Measurements from ENCODE around the gene C6orf132. TPM values are rescaled to one million over a fixed set of nuclear protein-coding genes. Genes with fewer than 3 reads are reported as not detected.
A peak's percentile ranks its signal among the peaks of the same experiment; 100 is the strongest.

Gene C6orf132
- total RNA-seq, 1 experiment from 2014 or later, result 66.0 TPM

DNA sequence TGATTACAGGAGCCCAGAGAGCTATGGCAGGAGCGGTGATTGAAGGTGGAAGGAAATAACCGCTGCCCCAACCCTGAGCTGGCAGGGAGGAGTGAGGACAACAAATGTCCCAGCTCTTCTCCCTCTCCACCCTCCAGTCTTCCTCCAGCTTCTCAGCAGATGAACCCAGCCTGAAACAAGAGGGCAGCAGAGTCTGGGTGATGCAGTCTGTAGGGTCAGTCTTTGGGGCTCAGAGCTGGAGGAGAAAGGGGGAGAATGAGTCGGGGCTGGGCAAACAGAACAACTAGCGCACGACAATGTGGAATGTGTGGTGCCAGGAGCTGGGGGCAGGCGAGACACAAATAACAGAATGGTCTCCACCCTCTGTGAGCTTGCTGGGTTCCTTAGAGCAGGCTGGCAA lies 26.2 kb upstream of the C6orf132 start:
- ATAC-seq (no peak), DNase-seq (peak; percentile 7)
- Histone ChIP-seq H3K27ac (ENCODE audit: low read length) (no peak overlapping the region), H3K4me3 (ENCODE audit: low read length) (no peak overlapping the region), H3K79me2 (ENCODE audit: low read length) (no peaks in the 10 kb centered on the region), H3K9ac (ENCODE audit: low read length) (no peak overlapping the region), H3F3A (ENCODE audit: low read length, unreplicated experiment) (no peaks in the 10 kb centered on the region), H3K4me1 (ENCODE audit: insufficient read depth, low read length) (peaks cover 8% of the 10 kb centered on the region), H3K4me2 (ENCODE audit: low read length) (no peak overlapping the region), H3K27me3 (ENCODE audit: low read length) (no peaks in the 10 kb centered on the region), H3K9me3 (ENCODE audit: low read length) (no peaks in the 10 kb centered on the region), H3K36me3 (ENCODE audit: low read depth, low read length) (no peaks in the 10 kb centered on the region), H3K9me2 (replicated peaks; ENCODE audit: low read length) (no peaks in the 10 kb centered on the region), H4K20me1 (ENCODE audit: low read length) (no peaks in the 10 kb centered on the region), H2AFZ (ENCODE audit: low read length) (no peak overlapping the region)
- intact Hi-C loops (cut with micrococcal nuclease), result no loop called here
- TF ChIP-seq, protein P1, sequence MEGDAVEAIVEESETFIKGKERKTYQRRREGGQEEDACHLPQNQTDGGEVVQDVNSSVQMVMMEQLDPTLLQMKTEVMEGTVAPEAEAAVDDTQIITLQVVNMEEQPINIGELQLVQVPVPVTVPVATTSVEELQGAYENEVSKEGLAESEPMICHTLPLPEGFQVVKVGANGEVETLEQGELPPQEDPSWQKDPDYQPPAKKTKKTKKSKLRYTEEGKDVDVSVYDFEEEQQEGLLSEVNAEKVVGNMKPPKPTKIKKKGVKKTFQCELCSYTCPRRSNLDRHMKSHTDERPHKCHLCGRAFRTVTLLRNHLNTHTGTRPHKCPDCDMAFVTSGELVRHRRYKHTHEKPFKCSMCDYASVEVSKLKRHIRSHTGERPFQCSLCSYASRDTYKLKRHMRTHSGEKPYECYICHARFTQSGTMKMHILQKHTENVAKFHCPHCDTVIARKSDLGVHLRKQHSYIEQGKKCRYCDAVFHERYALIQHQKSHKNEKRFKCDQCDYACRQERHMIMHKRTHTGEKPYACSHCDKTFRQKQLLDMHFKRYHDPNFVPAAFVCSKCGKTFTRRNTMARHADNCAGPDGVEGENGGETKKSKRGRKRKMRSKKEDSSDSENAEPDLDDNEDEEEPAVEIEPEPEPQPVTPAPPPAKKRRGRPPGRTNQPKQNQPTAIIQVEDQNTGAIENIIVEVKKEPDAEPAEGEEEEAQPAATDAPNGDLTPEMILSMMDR (conservative IDR thresholded peaks at IDR 0.05; ENCODE audit: low read depth, low read length), result peak; percentile 31; the same call in 1 of the 2 replicates
- TF ChIP-seq EZH2 (IDR thresholded peaks at IDR 0.05; ENCODE audit: low read length, unreplicated experiment), result no peak
- BruUV-seq (replicated peaks), result no TSS peak
- POLR2A ChIA-PET (ENCODE audit: unreplicated experiment), result no interaction called here
- CTCF ChIA-PET, result interaction anchor here (0.6 to 1.5 kb wide), 5 partner anchors 31 to 379 kb away, joined by 3 to 12 read pairs (median 3); no protein-coding TSS in a partner anchor

DNA sequence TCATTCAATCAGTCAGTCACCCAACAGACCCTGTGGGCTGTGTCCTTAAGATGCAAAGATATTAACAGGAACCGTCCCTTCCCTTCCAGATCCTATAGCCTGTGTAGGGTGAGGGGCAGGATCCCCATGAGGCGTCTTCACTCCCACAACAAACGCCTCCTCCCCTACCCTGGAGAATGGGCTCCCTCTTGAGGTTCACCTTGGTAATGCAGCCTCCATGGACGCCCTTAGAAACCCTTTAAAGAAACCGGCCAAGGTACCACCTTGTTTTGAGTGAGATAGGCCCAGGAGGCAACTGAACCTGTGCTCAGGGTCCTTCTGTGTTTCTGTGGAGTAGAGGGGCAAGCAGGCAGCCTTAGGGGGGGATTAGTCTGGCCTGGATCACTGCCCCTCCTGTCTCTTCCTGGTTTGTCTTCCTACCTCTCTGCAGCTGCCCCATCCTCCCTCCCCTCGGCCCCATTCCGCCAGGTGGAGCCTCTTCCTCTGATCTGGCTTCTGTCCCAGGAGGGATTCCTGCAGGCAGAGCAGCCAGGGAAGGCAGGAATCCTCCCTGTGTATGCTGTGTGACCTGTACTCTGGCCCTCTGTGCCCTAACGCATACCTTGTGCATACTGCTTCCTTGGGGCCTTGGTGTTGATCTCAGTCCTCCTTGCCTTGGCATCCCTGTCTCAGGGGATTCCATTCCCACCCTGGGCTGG lies 24.2 kb upstream of the C6orf132 start:
- Histone ChIP-seq H3K4me2 (ENCODE audit: low read length) (peak overlapping the region; percentile 38), H4K20me1 (ENCODE audit: low read length) (no peaks in the 10 kb centered on the region), H3F3A (ENCODE audit: low read length, unreplicated experiment) (no peaks in the 10 kb centered on the region), H3K4me1 (ENCODE audit: insufficient read depth, low read length) (peaks cover 8% of the 10 kb centered on the region), H3K36me3 (ENCODE audit: low read depth, low read length) (no peaks in the 10 kb centered on the region), H3K79me2 (ENCODE audit: low read length) (no peaks in the 10 kb centered on the region), H3K27me3 (ENCODE audit: low read length) (no peaks in the 10 kb centered on the region), H3K9ac (ENCODE audit: low read length) (no peak overlapping the region), H3K27ac (ENCODE audit: low read length) (no peak overlapping the region), H2AFZ (ENCODE audit: low read length) (peak overlapping the region; percentile 63), H3K9me3 (ENCODE audit: low read length) (no peaks in the 10 kb centered on the region), H3K4me3 (ENCODE audit: low read length) (no peak overlapping the region; the same call in 1 of the 2 replicates), H3K9me2 (replicated peaks; ENCODE audit: low read length) (no peaks in the 10 kb centered on the region)
- TF ChIP-seq EZH2phosphoT487 (IDR thresholded peaks at IDR 0.05; ENCODE audit: borderline replicate concordance, low read length) (no peak), EZH2 (IDR thresholded peaks at IDR 0.05; ENCODE audit: low read length, unreplicated experiment) (no peak)
- TF ChIP-seq, protein P1 (conservative IDR thresholded peaks at IDR 0.05; ENCODE audit: low read depth, low read length), result peak; percentile 97
- no TSS peak for BruUV-seq (replicated peaks)
- ChIA-PET POLR2A (ENCODE audit: unreplicated experiment) (interaction anchor here (0.6 kb wide), 1 partner anchor 60 kb away, joined by 3 read pairs; no protein-coding TSS in a partner anchor), CTCF (interaction anchor here (0.6 kb wide), 1 partner anchor 48 kb away, joined by 3 read pairs; no protein-coding TSS in a partner anchor)
- ATAC-seq, result peak; percentile 95
- intact Hi-C loops (cut with micrococcal nuclease), result loop anchor here (1.0 kb wide), 4 partner anchors 48 to 91 kb away; no protein-coding TSS in a partner anchor
- DNase-seq, result peak; percentile 94

DNA sequence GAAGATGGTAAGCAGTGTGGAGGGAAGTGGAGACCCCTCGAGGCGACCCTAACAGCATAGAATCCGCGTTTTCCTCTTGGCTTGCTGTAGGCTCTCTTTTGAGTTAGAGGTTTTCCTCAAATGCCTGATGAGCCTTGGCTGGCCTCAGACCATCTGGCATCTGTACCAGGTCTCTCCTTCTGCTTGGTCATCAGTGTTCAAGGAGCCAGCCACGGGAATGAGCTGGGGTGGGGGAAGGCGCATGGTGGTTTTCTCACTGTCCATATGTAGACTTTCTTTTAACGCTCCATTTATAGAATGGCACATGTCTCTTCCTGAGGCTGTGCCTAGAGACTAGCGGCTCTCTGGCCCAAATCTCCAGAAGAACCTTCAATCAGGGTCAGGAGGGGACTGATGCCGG lies 22.6 kb upstream of the C6orf132 start:
- H3K9me3 ChIP-seq (ENCODE audit: low read length), result no peaks in the 10 kb centered on the region
- no peaks in the 10 kb centered on the region for H3K79me2 ChIP-seq (ENCODE audit: low read length)
- no peak overlapping the region for H2AFZ ChIP-seq (ENCODE audit: low read length)
- no peak overlapping the region for H3K27ac ChIP-seq (ENCODE audit: low read length)
- DNase-seq, result no peak
- H3F3A ChIP-seq (ENCODE audit: low read length, unreplicated experiment), result no peaks in the 10 kb centered on the region
- no peak for ATAC-seq
- H3K4me2 ChIP-seq (ENCODE audit: low read length), result no peak overlapping the region
- H3K9ac ChIP-seq (ENCODE audit: low read length), result no peak overlapping the region
- H3K9me2 ChIP-seq (replicated peaks; ENCODE audit: low read length), result no peaks in the 10 kb centered on the region
- no peaks in the 10 kb centered on the region for H3K36me3 ChIP-seq (ENCODE audit: low read depth, low read length)
- TF ChIP-seq, protein P1 (conservative IDR thresholded peaks at IDR 0.05; ENCODE audit: low read depth, low read length), result no peak
- CTCF ChIA-PET, result interaction anchor here (1.2 kb wide), 1 partner anchor 80 kb away, joined by 3 read pairs; no protein-coding TSS in a partner anchor
- H3K4me3 ChIP-seq (ENCODE audit: low read length), result no peak overlapping the region
- H4K20me1 ChIP-seq (ENCODE audit: low read length), result no peaks in the 10 kb centered on the region
- POLR2A ChIA-PET (ENCODE audit: unreplicated experiment), result no interaction called here
- no peaks in the 10 kb centered on the region for H3K27me3 ChIP-seq (ENCODE audit: low read length)
- H3K4me1 ChIP-seq (ENCODE audit: insufficient read depth, low read length), result peaks cover 8% of the 10 kb centered on the region
- intact Hi-C loops (cut with micrococcal nuclease), result no loop called here
- no TSS peak for BruUV-seq (replicated peaks)

Data from PC-3 (cell line).